Liver (tissue), 3 donors: ENCODE data around the gene KIF26B.

Source experiments
- EGR1 ChIP-seq, 2 donors: IDR thresholded peaks; 2 replicates each; pipeline ENCODE4 v1.6.1; 2016 to 2018; ENCODE audit warnings: antibody characterized with exemption in 2 of 2, low read depth in 2 of 2
- FOXA1 ChIP-seq: IDR thresholded peaks from 2 replicates; pipeline ENCODE4 v1.6.1; 2016; ENCODE audit warnings: antibody characterized with exemption
- GABPA ChIP-seq, 2 donors: IDR thresholded peaks in 1 of 2; conservative IDR thresholded peaks in 1 of 2; 2 replicates each; pipeline ENCODE4 v1.6.1; 2016; ENCODE audit warnings: antibody characterized with exemption in 2 of 2, mild to moderate bottlenecking in 1 of 2, moderate library complexity in 1 of 2
- HNF4A ChIP-seq, 2 donors: conservative IDR thresholded peaks; 2 replicates each; pipeline ENCODE4 v1.6.1; 2016; ENCODE audit warnings: antibody characterized with exemption in 2 of 2, mild to moderate bottlenecking in 2 of 2
- JUND ChIP-seq, 2 donors: IDR thresholded peaks; 2 replicates each; pipeline ENCODE4 v1.6.1; 2016; ENCODE audit warnings: antibody characterized with exemption in 2 of 2
- NR2F2 ChIP-seq: IDR thresholded peaks from 2 replicates; pipeline ENCODE4 v1.6.1; 2016; ENCODE audit warnings: antibody characterized with exemption
- RAD21 ChIP-seq, 2 donors: IDR thresholded peaks; 2 replicates each; pipeline ENCODE4 v1.6.1; 2016; ENCODE audit warnings: antibody characterized with exemption in 2 of 2, mild to moderate bottlenecking in 2 of 2
- RXRA ChIP-seq, 2 donors: IDR thresholded peaks; 2 replicates each; pipeline ENCODE4 v1.6.1; 2017 to 2018; ENCODE audit warnings: antibody characterized with exemption in 2 of 2, mild to moderate bottlenecking in 1 of 2
- SP1 ChIP-seq: IDR thresholded peaks from 2 replicates; pipeline ENCODE4 v1.6.1; 2018; ENCODE audit warnings: antibody characterized with exemption, mild to moderate bottlenecking
- TAF1 ChIP-seq: conservative IDR thresholded peaks from 2 replicates; pipeline ENCODE4 v1.6.1; 2016; ENCODE audit warnings: antibody characterized with exemption, mild to moderate bottlenecking
- TF ChIP-seq, protein P1 (sequence below): fragments of 150-350 bp; IDR thresholded peaks from 2 replicates; pipeline ENCODE4 v1.5.1; 2017; ENCODE audit warnings: improper control_type of control experiment, low read depth, low read length; ENCODE audit not compliant: missing input control
- TF ChIP-seq, protein P2 (sequence below): IDR thresholded peaks from 2 replicates; pipeline ENCODE4 v1.6.1; 2016; ENCODE audit warnings: antibody characterized with exemption
- TF ChIP-seq, protein P3 (sequence below): IDR thresholded peaks from 2 replicates; pipeline ENCODE4 v1.6.1; 2016; ENCODE audit warnings: antibody characterized with exemption
- TF ChIP-seq, protein P4 (sequence below): IDR thresholded peaks from 2 replicates; pipeline ENCODE4 v1.6.1; 2016; ENCODE audit warnings: antibody characterized with exemption, mild to moderate bottlenecking
- donor health status: healthy.
- donor health status: healthy.

DNA sequence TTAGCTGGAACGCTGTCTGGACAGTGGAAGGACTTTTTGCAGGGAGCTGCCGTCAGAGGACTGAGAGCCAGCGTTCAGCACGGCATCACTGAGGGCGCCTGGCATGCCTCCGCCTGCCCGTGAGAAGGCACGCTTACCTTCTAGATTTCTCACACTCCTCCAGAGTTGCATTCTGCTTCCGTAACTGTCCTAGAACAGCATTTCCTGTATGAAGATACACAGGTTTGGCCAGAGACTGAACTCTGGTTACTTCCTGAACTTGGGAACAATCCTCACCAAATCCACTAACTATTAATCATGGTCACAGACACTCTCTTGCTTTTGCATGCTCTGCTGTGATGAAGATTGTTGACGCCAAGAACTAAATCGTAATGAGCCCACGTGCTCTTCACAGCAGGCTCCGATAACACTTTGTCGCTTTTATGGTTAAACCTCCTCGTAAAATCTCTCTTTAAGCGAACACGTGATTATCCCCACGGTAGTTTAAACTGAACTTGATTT is 93.5 kb downstream of the KIF26B start:
- TF ChIP-seq, protein P1, sequence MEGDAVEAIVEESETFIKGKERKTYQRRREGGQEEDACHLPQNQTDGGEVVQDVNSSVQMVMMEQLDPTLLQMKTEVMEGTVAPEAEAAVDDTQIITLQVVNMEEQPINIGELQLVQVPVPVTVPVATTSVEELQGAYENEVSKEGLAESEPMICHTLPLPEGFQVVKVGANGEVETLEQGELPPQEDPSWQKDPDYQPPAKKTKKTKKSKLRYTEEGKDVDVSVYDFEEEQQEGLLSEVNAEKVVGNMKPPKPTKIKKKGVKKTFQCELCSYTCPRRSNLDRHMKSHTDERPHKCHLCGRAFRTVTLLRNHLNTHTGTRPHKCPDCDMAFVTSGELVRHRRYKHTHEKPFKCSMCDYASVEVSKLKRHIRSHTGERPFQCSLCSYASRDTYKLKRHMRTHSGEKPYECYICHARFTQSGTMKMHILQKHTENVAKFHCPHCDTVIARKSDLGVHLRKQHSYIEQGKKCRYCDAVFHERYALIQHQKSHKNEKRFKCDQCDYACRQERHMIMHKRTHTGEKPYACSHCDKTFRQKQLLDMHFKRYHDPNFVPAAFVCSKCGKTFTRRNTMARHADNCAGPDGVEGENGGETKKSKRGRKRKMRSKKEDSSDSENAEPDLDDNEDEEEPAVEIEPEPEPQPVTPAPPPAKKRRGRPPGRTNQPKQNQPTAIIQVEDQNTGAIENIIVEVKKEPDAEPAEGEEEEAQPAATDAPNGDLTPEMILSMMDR = no peak
- TF ChIP-seq JUND (IDR thresholded peaks at IDR 0.05) = no peak
- TF ChIP-seq, protein P2, sequence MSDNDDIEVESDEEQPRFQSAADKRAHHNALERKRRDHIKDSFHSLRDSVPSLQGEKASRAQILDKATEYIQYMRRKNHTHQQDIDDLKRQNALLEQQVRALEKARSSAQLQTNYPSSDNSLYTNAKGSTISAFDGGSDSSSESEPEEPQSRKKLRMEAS = no peak
- TF ChIP-seq SP1 = peak; percentile 14
- TF ChIP-seq, protein P3, sequence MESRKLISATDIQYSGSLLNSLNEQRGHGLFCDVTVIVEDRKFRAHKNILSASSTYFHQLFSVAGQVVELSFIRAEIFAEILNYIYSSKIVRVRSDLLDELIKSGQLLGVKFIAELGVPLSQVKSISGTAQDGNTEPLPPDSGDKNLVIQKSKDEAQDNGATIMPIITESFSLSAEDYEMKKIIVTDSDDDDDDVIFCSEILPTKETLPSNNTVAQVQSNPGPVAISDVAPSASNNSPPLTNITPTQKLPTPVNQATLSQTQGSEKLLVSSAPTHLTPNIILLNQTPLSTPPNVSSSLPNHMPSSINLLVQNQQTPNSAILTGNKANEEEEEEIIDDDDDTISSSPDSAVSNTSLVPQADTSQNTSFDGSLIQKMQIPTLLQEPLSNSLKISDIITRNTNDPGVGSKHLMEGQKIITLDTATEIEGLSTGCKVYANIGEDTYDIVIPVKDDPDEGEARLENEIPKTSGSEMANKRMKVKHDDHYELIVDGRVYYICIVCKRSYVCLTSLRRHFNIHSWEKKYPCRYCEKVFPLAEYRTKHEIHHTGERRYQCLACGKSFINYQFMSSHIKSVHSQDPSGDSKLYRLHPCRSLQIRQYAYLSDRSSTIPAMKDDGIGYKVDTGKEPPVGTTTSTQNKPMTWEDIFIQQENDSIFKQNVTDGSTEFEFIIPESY = no peak
- TF ChIP-seq FOXA1 = no peak
- no peak for TF ChIP-seq RAD21 (IDR thresholded peaks at IDR 0.05)
- no peak for TF ChIP-seq GABPA (IDR thresholded peaks at IDR 0.05 in 1 of 2, conservative IDR thresholded peaks at IDR 0.05 in 1 of 2)
- no peak for TF ChIP-seq TAF1
- TF ChIP-seq, protein P4, sequence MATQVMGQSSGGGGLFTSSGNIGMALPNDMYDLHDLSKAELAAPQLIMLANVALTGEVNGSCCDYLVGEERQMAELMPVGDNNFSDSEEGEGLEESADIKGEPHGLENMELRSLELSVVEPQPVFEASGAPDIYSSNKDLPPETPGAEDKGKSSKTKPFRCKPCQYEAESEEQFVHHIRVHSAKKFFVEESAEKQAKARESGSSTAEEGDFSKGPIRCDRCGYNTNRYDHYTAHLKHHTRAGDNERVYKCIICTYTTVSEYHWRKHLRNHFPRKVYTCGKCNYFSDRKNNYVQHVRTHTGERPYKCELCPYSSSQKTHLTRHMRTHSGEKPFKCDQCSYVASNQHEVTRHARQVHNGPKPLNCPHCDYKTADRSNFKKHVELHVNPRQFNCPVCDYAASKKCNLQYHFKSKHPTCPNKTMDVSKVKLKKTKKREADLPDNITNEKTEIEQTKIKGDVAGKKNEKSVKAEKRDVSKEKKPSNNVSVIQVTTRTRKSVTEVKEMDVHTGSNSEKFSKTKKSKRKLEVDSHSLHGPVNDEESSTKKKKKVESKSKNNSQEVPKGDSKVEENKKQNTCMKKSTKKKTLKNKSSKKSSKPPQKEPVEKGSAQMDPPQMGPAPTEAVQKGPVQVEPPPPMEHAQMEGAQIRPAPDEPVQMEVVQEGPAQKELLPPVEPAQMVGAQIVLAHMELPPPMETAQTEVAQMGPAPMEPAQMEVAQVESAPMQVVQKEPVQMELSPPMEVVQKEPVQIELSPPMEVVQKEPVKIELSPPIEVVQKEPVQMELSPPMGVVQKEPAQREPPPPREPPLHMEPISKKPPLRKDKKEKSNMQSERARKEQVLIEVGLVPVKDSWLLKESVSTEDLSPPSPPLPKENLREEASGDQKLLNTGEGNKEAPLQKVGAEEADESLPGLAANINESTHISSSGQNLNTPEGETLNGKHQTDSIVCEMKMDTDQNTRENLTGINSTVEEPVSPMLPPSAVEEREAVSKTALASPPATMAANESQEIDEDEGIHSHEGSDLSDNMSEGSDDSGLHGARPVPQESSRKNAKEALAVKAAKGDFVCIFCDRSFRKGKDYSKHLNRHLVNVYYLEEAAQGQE = no peak
- TF ChIP-seq EGR1 (IDR thresholded peaks at IDR 0.05; ENCODE audit: low read depth in 2 of 2) = no peak
- TF ChIP-seq RXRA (IDR thresholded peaks at IDR 0.05) = no peak
- TF ChIP-seq HNF4A (conservative IDR thresholded peaks at IDR 0.05) = no peak
- TF ChIP-seq NR2F2 = no peak
